ENCODE measurements around the gene TBPL2.
"Not testable (repeated sequence)": the region's sequence is repeated elsewhere in the genome, so short reads cannot be mapped to it uniquely, and the experiment has no call there.

Gene TBPL2

GRCh38 chr14:55440385-55440784, at the start of gene TBPL2:
TSS of gene TBPL2 (minus strand) at chr14:55440616. CDS start at chr14:55440449, 167 bp downstream.
- DNase-seq: no peak

- no peak for DNase-seq
Observed at GRCh38 chr14:55488204-55488603, 47.8 kb upstream of the TBPL2 start.

- no peak for DNase-seq
Observed at GRCh38 chr14:55482936-55483605, 42.7 kb upstream of the TBPL2 start.

GRCh38 chr14:55481769-55482168, 41.4 kb upstream of the TBPL2 start:
- no peak for DNase-seq

- DNase-seq: no peak
Observed at GRCh38 chr14:55477680-55478079, 37.3 kb upstream of the TBPL2 start.

GRCh38 chr14:55476448-55476847, 36.0 kb upstream of the TBPL2 start:
- not testable (repeated sequence) for DNase-seq

- no peak for DNase-seq
Observed at GRCh38 chr14:55473786-55474185, 33.4 kb upstream of the TBPL2 start.

GRCh38 chr14:55470025-55470424, 29.6 kb upstream of the TBPL2 start:
- DNase-seq: no peak

- DNase-seq: no peak
Observed at GRCh38 chr14:55467307-55467706, 26.9 kb upstream of the TBPL2 start.

GRCh38 chr14:55458800-55459515, 18.5 kb upstream of the TBPL2 start:
- DNase-seq: no peak

- no peak for DNase-seq
Observed at GRCh38 chr14:55457496-55457895, 17.1 kb upstream of the TBPL2 start.

GRCh38 chr14:55456411-55456810, 16.0 kb upstream of the TBPL2 start:
- DNase-seq: not testable (repeated sequence)

GRCh38 chr14:55454264-55455002, 14.0 kb upstream of the TBPL2 start:
- DNase-seq: no peak

GRCh38 chr14:55451950-55452349, 11.5 kb upstream of the TBPL2 start:
- no peak for DNase-seq

GRCh38 chr14:55451398-55451797, 11.0 kb upstream of the TBPL2 start:
- DNase-seq: no peak

- DNase-seq: no peak
Observed at GRCh38 chr14:55450987-55451386, 10.6 kb upstream of the TBPL2 start.

GRCh38 chr14:55450539-55450938, 10.1 kb upstream of the TBPL2 start:
- DNase-seq: no peak

GRCh38 chr14:55450124-55450523, 9.7 kb upstream of the TBPL2 start:
- no peak for DNase-seq

GRCh38 chr14:55449116-55449515, 8.7 kb upstream of the TBPL2 start:
- DNase-seq: no peak

- no peak for DNase-seq
Observed at GRCh38 chr14:55448141-55448614, 7.8 kb upstream of the TBPL2 start.

- no peak for DNase-seq
Observed at GRCh38 chr14:55446833-55447232, 6.4 kb upstream of the TBPL2 start.

- peak; percentile 74 for DNase-seq
Observed at GRCh38 chr14:55446127-55446736, 5.8 kb upstream of the TBPL2 start.

- no peak for DNase-seq
Observed at GRCh38 chr14:55441286-55441685, 870 bp upstream of the TBPL2 start.

Data from CD4-positive, alpha-beta T cell treated with Interleukin-17A for 4 hours (primary cell).